ENCODE measurements around the gene SEMA5A.

Gene SEMA5A

GRCh38 chr5:9497347-9497746 is 48.5 kb downstream of the SEMA5A start:
- in situ Hi-C loops (cut with HindIII; ENCODE audit: low sequenced_read_pairs), result no loop called here
- DNase-seq (ENCODE audit: low read depth, low spot score), result no peak
- no peak overlapping the region for H3K4me3 ChIP-seq (ENCODE audit: low read depth, low read length)
- TF ChIP-seq CTCF (IDR thresholded peaks at IDR 0.05; ENCODE audit: low read depth, low read length), result no peak

GRCh38 chr5:9496801-9497200 is 49.1 kb downstream of the SEMA5A start:
- DNase-seq (ENCODE audit: low read depth, low spot score), result no peak
- in situ Hi-C loops (cut with HindIII; ENCODE audit: low sequenced_read_pairs), result no loop called here
- no peak for TF ChIP-seq CTCF (IDR thresholded peaks at IDR 0.05; ENCODE audit: low read depth, low read length)
- H3K4me3 ChIP-seq (ENCODE audit: low read depth, low read length), result no peak overlapping the region

GRCh38 chr5:9495121-9495520 is 50.8 kb downstream of the SEMA5A start:
- in situ Hi-C loops (cut with HindIII; ENCODE audit: low sequenced_read_pairs), result no loop called here
- no peak for DNase-seq (ENCODE audit: low read depth, low spot score)
- no peak for TF ChIP-seq CTCF (IDR thresholded peaks at IDR 0.05; ENCODE audit: low read depth, low read length)
- H3K4me3 ChIP-seq (ENCODE audit: low read depth, low read length), result no peak overlapping the region

GRCh38 chr5:9494301-9494700 is 51.6 kb downstream of the SEMA5A start:
- TF ChIP-seq CTCF (IDR thresholded peaks at IDR 0.05; ENCODE audit: low read depth, low read length), result no peak

GRCh38 chr5:9490494-9491097 is 55.3 kb downstream of the SEMA5A start:
- in situ Hi-C loops (cut with HindIII; ENCODE audit: low sequenced_read_pairs), result no loop called here
- TF ChIP-seq CTCF (IDR thresholded peaks at IDR 0.05; ENCODE audit: low read depth, low read length), result no peak
- DNase-seq (ENCODE audit: low read depth, low spot score), result no peak
- H3K4me3 ChIP-seq (ENCODE audit: low read depth, low read length), result no peak overlapping the region

More at GRCh38 chr5:9494301-9494700, 51.6 kb downstream of the SEMA5A start:
- DNase-seq (ENCODE audit: low read depth, low spot score), result no peak
- no peak overlapping the region for H3K4me3 ChIP-seq (ENCODE audit: low read depth, low read length)
- in situ Hi-C loops (cut with HindIII; ENCODE audit: low sequenced_read_pairs), result no loop called here

- in situ Hi-C loops (cut with HindIII; ENCODE audit: low sequenced_read_pairs), result no loop called here
- H3K4me3 ChIP-seq (ENCODE audit: low read depth, low read length), result no peak overlapping the region
- DNase-seq (ENCODE audit: low read depth, low spot score), result no peak
- TF ChIP-seq CTCF (IDR thresholded peaks at IDR 0.05; ENCODE audit: low read depth, low read length), result no peak
Observed at GRCh38 chr5:9483779-9484178, 62.1 kb downstream of the SEMA5A start.
